HG03521 (cell line): ENCODE results near the gene RPS14.
"Not testable (repeated sequence)": the region's sequence is repeated elsewhere in the genome, so short reads cannot be mapped to it uniquely, and the experiment has no call there.

Experiments used
- ATAC-seq: cut with Tn5 transposase; IDR thresholded peaks from one replicate; pipeline ENCODE4 v1.9.1; 2021; ENCODE audit warnings: mild to moderate bottlenecking, moderate library complexity; ENCODE audit not compliant: unreplicated experiment

RPS14 gene

DNA sequence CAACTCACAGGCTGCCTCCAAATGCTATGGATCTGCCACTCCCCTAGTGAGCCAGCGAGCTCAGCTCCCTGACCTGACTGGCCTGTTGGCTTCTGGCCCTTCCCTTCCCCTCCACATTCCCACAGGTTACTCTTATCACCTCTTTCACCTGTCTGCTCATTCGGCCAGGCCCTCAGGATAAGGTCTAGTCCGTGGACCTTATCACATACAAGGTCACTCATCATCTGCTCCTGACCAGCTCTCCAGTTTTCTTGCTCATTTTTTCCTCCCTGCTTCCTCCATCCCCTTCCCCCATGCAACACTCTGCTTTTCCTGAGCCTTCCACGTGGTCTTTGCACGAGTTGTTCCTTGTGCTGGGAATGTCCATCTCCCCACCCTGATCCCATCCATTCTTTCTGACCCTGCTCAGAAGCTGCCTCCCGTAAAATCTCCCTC lies 32.5 kb upstream of the RPS14 start:
- no peak for ATAC-seq

DNA sequence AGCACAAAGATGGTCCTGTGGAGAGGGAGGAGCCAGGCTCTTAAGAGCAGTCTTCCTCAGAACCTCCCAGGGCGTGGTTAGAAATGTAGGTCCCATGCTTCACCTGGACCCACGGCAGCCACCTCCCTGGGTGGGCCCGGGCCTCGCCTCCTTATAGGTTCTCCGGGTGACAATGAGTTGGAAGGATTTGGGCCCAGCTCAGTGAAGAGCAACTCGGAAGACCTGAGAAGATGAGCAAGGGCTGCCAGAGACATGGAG lies 32.1 kb upstream of the RPS14 start:
- ATAC-seq, result no peak

DNA sequence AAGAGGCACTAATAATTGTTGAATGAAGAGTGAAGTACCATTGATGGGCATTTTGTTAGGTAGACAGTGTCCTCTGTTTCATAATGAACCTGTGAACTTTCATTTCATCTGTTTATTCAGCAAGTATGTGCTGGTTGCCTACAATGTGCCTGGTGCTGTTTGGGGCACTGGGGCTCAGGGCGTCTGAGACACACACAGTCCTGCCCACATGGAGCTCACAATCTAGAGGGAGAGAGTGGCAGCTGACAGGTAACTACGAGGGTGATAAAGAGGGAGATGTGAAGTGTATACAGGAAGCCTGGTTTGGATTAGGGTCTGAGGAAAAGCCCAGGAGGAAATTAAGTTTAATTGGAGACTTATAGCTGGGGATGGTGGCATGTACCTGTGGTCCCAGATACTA lies 29.9 kb upstream of the RPS14 start:
- ATAC-seq, result no peak

- not testable (repeated sequence) for ATAC-seq
Observed at GRCh38 chr5:150476568-150476967, 27.0 kb upstream of the RPS14 start.

DNA sequence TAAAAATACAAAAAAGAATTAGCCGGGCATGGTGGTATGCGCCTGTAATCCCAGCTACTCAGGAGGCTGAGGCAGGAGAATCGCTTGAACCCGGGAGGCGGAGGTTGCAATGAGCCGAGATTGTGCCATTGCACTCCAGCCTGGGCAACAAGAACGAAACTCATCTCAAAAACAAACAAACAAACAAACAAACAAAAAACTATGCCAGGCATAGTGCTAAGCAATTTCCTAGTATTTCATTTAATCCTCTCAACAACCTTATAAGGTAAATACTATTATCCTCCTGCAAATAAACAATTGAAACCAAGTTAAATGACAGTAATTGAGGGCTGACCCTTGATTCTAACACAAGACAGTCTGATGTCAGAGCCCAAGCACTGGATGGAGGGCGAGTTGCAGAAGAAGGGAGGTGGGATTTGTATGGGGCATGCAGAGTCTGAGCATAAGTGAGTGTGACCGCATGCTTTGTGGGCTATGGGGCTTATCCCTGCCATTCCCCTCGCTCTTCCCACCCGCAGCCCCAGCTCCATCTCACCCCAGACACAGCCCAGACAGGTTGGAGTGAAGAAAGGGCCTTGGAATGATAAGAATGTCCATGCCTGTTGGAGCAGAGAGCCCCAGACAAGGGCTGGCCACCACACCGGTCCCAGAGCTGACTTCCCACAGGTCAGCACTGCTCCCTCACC lies 24.3 kb upstream of the RPS14 start:
- no peak for ATAC-seq

GRCh38 chr5:150469718-150470469 lies 20.4 kb upstream of the RPS14 start:
- no peak for ATAC-seq

DNA sequence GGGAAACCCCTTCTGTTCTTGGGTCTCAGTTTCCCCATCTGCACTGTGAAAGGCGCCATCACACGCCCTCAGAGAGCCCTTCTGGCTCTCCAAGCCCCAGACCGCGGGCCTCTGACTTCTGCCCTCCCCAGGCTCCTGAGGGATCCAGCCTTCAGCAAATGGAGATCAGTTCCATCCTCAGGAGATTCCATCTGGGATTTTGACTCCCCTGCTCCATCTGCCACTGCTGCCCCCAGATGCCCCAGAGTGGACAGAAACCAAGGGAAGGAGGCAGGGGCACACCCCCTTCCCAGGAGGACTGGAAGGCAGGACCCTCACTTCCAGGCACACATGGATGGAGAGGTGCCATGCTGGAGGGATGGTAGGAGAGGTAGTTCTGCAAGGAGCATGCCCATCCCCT lies 18.7 kb upstream of the RPS14 start:
- ATAC-seq, result no peak

DNA sequence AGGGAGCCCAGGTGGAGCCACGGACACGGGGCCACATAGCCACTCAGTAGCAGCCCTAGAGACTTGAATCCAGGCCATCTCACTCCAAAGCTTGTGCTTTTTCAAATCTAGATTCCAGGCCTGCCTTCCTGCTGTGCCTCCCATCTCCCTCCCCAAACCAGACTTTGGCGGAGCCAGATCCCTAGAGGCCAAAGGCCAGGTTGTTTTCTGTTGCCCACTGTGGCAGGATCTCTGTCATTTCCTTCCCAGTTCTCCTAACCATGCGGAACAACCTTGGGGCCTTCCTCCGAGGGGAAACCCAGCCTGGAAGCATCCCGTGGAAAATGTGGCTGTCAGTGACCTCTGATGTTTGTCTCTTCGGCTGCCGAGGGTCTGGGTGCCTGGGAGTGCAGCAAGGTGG lies 16.4 kb upstream of the RPS14 start:
- ATAC-seq, result no peak

DNA sequence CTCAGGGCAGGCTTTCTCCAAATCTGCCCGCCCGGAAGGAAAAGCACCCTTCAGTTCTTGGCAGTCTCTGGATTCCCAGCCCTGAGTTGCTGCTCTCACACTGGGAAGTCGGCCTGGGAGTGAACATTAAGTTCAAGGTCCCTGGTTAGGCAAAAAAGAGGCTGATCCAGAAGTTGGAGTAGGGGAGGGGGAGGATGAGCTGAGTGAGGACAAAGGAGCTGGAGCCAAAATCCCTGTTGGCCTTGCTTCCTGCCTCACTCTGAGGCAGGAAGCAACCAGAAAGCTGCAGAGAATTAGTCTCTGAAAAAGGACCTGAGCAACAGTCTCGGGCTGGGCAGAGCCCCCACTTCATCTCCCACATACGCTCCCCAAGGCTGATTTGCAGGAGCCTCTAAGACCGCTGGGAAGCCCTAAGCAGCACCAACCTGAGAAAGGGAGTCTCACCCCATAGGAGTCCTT lies 15.0 kb upstream of the RPS14 start:
- no peak for ATAC-seq

DNA sequence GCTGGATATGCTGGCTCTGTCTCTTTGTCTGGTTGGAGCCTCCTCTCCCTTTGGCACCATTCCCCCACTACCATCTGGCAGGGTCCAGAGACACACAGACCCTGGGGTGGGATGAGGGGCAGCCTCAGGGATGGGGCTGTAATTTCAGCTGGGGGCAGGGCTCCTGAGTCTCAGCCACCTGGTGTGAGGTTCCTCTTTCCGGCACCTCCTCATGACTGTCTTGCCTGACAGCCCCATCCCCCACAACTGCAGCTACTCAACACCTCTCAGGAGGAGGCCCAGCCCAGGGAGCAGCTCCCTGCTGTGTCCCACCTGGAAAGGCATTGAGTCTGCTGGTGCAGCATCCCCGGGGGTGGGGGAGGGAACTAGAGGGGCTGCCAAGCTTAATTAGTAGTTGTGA lies 11.7 kb upstream of the RPS14 start:
- peak; percentile 75 for ATAC-seq

GRCh38 chr5:150460781-150461180 lies 11.2 kb upstream of the RPS14 start:
- no peak for ATAC-seq

DNA sequence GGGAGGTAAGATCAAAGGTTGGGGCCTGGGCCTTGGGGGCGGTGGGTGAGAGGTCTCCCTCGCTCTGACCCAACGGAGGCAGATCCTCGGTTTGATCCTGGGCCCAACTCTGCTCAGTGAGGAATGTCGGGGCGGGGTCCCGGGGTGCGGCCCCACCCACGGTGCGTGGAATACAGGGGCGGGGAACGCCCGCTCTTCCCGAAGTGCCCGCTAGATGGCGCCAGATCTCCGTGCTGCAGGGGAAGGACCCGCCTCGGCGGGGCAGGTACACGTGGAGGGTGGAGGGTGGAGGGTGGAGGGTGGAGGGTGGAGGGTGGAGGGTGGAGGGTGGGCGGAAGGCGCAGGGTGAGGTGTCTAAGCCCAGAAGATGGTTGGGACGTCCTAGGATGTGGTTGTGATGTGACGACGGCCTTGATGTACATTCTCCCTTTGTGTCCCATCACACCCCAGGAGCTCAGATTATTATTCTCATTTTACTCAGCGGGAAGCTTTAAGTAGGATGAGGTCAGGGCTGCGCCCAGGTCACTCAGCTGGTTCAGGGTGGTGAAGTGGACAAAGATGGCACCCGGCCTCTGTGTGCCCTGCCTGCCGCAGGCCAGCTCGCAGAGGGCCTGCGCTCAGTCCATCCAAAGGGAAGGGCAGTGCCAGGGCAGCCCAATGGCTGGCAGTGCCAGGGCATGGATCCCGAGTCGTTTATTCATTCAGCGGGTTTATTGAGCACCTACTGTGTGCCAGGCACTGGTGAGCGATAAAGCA lies 9.4 kb upstream of the RPS14 start:
- peak; percentile 57 for ATAC-seq

DNA sequence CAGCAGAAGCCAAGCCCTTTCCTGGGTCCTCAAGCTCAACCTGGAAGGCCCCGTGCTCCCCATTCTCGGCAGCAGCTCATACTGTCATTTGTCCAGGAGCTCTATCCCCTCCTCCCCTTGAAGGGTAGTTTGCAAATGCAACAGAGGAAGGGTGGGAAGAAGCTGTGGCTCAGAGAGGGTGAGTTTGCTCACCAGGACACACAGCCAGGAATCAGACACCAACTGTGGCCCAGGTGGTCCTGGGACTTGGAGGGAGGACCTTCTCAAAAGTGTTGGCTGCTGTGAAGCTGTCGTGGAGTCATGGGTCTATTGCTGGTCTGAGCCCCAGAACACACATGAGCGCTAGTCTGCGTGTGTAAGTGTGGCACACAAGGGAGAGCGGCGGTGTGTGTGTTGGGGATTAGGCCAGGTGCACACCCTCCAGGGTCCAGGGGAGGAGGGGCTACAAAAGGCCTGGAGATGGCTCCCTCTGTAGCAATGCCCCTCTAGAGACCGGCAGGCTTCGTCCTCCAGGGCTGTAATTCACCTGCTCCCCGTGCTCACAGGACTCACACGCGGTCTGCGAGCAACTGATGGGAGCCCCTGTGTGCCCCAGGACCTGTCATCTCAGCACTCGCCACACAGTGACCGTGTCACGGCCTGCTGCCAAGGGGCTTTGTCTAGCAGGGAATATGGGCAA lies 8.2 kb upstream of the RPS14 start:
- no peak for ATAC-seq

DNA sequence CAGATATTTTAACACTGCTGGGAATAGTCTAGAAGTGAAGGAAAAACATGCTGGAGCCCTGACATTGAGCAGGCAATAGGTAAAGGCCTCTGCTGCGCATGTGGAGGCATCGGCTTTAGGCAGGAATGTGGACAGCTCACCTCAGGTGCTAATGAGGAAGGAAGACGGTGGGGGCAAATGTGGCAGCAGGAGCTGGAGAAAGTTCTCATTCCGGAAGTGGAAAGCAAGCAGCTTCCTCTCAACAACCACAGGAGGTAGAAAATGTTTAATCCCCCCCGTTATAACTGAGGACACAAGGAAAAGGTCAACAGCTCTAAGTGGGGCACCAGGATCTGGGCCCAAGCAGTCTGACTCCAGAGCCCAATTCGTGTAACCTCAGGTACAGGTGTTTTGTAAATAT lies 7.6 kb upstream of the RPS14 start:
- ATAC-seq, result no peak

DNA sequence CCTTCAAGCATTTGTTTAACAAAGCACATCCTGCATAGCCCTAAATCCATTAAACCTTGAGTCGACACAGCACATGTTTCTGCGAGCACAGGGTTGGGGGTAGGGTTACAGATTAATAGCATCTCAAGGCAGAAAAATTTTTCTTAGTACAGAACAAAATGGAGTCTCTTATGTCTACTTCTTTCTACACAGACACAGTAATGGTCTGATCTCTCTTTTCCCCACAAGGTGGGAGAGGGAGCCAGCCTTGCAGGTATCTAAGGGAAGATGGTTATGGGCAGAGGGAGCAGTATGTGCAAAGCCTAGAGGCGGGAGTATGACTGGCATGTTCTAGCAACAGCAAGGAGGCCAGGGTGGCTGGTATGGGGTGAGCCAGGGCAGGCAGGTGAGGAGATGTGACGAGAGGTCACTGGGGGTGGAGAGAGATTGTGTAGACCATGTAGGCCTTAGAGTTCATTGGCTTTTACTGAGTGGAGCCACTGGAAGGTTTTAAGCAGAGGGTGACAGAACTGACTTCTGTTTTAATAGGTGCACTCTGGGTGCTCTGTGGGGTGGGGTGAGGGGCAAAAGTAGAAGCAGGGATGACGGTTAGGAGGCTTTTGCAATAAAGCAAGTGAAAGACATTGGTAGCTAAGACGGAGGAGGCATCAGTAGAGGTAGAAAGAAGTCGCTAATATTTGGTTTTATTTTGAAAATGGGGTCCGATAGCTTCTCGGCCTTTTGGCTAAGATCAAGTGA lies 5.1 kb upstream of the RPS14 start:
- no peak for ATAC-seq

DNA sequence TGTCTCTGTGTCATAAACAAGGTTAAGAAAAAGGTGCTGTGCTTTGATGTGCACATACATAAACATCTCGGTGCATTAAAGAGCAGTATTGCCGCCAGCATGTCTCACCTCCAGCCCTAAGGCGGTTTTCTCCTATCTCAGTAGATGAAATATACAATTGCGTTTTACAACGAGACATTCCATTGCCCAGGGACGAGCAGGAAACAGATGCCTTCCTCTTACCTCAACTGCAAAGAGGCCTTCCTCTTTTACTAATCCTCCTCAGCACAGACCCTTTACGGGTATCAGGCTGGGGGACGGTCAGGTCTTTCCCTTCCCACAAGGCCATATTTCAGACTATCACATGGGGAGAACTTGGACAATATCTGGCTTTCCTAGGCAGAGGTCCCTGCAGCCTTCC lies 4.5 kb upstream of the RPS14 start:
- not testable (repeated sequence) for ATAC-seq

DNA sequence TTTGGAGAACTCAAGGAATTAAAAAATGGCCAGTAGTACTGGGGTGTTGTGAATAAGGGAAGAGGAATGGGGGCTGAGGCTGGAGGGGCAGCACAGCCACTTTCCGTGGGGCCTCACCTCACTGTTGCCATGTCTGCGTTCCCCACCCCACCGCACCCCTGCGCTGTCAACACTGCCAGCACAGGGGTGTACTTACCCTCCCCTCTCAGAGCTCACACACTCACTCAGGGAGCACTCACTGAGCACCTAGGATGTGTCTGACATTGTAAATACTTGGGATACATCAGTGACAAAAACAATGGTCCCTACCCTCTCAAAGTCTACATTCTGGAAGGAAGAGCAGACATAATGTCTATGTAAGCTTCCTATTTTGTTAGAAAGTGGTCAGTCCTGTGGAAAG lies 3.4 kb upstream of the RPS14 start:
- ATAC-seq, result no peak

DNA sequence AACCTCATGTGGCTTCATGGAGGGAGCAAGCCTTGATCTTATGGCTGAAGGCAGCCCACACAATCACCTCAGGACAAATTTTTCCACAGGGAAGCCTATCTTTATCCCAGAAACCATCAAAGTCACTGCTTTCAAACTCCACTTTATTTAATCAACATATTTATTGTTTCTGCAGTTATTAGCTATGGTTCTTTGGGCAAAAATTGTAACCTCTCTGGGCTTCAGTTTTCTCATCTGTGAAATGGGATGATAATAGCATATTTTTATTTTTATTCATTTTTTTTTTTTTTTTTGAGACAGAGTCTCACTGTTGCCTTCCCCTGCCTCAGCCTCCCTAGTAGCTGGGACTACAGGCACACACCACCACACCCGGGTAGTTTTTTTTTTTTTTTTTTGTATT lies 2.1 kb upstream of the RPS14 start:
- no peak for ATAC-seq

- peak; percentile 17 for ATAC-seq
Observed at GRCh38 chr5:150448952-150449516, 505 bp downstream of the RPS14 start.

GRCh38 chr5:150448334-150448733 lies 1.2 kb downstream of the RPS14 start:
- ATAC-seq, result no peak
